ENCODE data around the gene NPIPB2. TPM values are rescaled to one million over a fixed set of nuclear protein-coding genes. Genes with fewer than 3 reads are reported as not detected.

Gene NPIPB2
- total and polyA plus RNA-seq, 10 of the 15 experiments (the other 5 are each of a cell fraction or from before 2014, with no cell fraction given): 1.9 to 29.3 (median 10.8) TPM

GRCh38 chr16:11915114-11915643, 26.7 kb downstream of the NPIPB2 start (continued):
- TF ChIP-seq ZNF687 (IDR thresholded peaks at IDR 0.05): 0 out of 2 replicates have a peak, but pooled peaks have one; percentile 44
- no peak for TF ChIP-seq NR2C2 (IDR thresholded peaks at IDR 0.05; ENCODE audit: borderline replicate concordance, control insufficient read depth, insufficient read length, low read depth)
- peak; percentile 92 for TF ChIP-seq MXI1 (IDR thresholded peaks at IDR 0.05; ENCODE audit: low read depth, low read length)
- 0 out of 2 replicates have a peak, but pooled peaks have one; percentile 42 for TF ChIP-seq SPI1 (IDR thresholded peaks at IDR 0.05; ENCODE audit: borderline replicate concordance, insufficient read depth, low read depth, low read length)
- no peak for TF ChIP-seq CHD2 (IDR thresholded peaks at IDR 0.05; ENCODE audit: borderline replicate concordance, low read depth, low read length)
- 0 out of 2 replicates have a peak, but pooled peaks have one; percentile 6 for TF ChIP-seq NR2C1 (IDR thresholded peaks at IDR 0.05)
- TF ChIP-seq, protein P1, sequence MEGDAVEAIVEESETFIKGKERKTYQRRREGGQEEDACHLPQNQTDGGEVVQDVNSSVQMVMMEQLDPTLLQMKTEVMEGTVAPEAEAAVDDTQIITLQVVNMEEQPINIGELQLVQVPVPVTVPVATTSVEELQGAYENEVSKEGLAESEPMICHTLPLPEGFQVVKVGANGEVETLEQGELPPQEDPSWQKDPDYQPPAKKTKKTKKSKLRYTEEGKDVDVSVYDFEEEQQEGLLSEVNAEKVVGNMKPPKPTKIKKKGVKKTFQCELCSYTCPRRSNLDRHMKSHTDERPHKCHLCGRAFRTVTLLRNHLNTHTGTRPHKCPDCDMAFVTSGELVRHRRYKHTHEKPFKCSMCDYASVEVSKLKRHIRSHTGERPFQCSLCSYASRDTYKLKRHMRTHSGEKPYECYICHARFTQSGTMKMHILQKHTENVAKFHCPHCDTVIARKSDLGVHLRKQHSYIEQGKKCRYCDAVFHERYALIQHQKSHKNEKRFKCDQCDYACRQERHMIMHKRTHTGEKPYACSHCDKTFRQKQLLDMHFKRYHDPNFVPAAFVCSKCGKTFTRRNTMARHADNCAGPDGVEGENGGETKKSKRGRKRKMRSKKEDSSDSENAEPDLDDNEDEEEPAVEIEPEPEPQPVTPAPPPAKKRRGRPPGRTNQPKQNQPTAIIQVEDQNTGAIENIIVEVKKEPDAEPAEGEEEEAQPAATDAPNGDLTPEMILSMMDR (IDR thresholded peaks at IDR 0.05 in 2 of 3, conservative IDR thresholded peaks at IDR 0.05 in 1 of 3; ENCODE audit: control insufficient read depth in 2 of 3, extremely low read depth in 1 of 3, insufficient read depth in 1 of 3, low read depth in 3 of 3, low read length in 3 of 3): peak in 1 of 3 experiments; percentile 7; a peak in 1 of 6 replicates
- TF ChIP-seq PML (IDR thresholded peaks at IDR 0.05; ENCODE audit: low read length): no peak
- TF ChIP-seq CREB1 (IDR thresholded peaks at IDR 0.05; ENCODE audit: low read depth): no peak
- peak; percentile 5; the same call in 1 of the 2 replicates for TF ChIP-seq SIN3A (IDR thresholded peaks at IDR 0.05; ENCODE audit: low read depth, low read length)
- 0 out of 2 replicates have a peak, but pooled peaks have one; percentile 3 for TF ChIP-seq IKZF1 (conservative IDR thresholded peaks at IDR 0.05)
- TF ChIP-seq LARP7 (IDR thresholded peaks at IDR 0.05): peak; percentile 65
- TF ChIP-seq NFYB (IDR thresholded peaks at IDR 0.05; ENCODE audit: insufficient read depth, low read depth, low read length): no peak
- no peak for TF ChIP-seq CHD4 (IDR thresholded peaks at IDR 0.05)
- TF ChIP-seq, protein P2, sequence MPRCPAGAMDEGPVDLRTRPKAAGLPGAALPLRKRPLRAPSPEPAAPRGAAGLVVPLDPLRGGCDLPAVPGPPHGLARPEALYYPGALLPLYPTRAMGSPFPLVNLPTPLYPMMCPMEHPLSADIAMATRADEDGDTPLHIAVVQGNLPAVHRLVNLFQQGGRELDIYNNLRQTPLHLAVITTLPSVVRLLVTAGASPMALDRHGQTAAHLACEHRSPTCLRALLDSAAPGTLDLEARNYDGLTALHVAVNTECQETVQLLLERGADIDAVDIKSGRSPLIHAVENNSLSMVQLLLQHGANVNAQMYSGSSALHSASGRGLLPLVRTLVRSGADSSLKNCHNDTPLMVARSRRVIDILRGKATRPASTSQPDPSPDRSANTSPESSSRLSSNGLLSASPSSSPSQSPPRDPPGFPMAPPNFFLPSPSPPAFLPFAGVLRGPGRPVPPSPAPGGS (IDR thresholded peaks at IDR 0.05; ENCODE audit: borderline replicate concordance, insufficient read depth, low read depth, low read length, poor library complexity, severe bottlenecking): no peak
- TF ChIP-seq GATAD2B (conservative IDR thresholded peaks at IDR 0.05; ENCODE audit: low read depth): peak; percentile 45; the same call in 1 of the 2 replicates
- peak; percentile 73 to 93; a peak in 3 of 4 replicates for TF ChIP-seq BHLHE40 (IDR thresholded peaks at IDR 0.05; ENCODE audit: borderline replicate concordance in 1 of 2, low read depth in 2 of 2, low read length in 1 of 2)
- TF ChIP-seq BMI1 (IDR thresholded peaks at IDR 0.05; ENCODE audit: borderline replicate concordance): no peak

Data from GM12878 (cell line).